Ascending aorta (tissue), 2 donors: ENCODE measurements around the gene FBLN7. TPM values are rescaled to one million over a fixed set of nuclear protein-coding genes. Genes with fewer than 3 reads are reported as not detected.

Experiments
- DNase-seq, 2 donors: peaks; one replicate each; pipeline ENCODE4 v3.0.0-alpha.2; 2019; ENCODE audit warnings: low spot score in 2 of 2
- H3K27ac ChIP-seq, 2 donors: fragments of 200-600 bp; sonication (generic); one replicate each; pipeline ENCODE4 v1.5.1; 2016 to 2017; ENCODE audit warnings: mild to moderate bottlenecking in 1 of 2
- H3K27me3 ChIP-seq: fragments of 200-600 bp; sonication (generic); one replicate; pipeline ENCODE4 v1.5.1; 2017
- H3K36me3 ChIP-seq, 2 donors: fragments of 200-600 bp; sonication (generic); one replicate each; pipeline ENCODE4 v1.5.1; 2016
- H3K4me1 ChIP-seq, 2 donors: fragments of 200-600 bp; sonication (generic); one replicate each; pipeline ENCODE4 v1.5.1; 2016 to 2017; ENCODE audit warnings: mild to moderate bottlenecking in 1 of 2
- H3K4me3 ChIP-seq, 2 donors: fragments of 200-600 bp; sonication (generic); one replicate each; pipeline ENCODE4 v1.5.1; 2016 to 2017; ENCODE audit warnings: mild to moderate bottlenecking in 1 of 2
- H3K9me3 ChIP-seq, 2 donors: fragments of 200-600 bp; sonication (generic); one replicate each; pipeline ENCODE4 v1.5.1; 2016
- CTCF ChIP-seq, 3 experiments: fragments of 200-600 bp in 2 of 3; fragments of 450-650 bp in 1 of 3; sonication (generic) in 2 of 3; IDR thresholded peaks; one replicate each; pipeline ENCODE4 v1.5.1; 2016 to 2019; ENCODE audit warnings: antibody characterized with exemption in 3 of 3, mild to moderate bottlenecking in 1 of 3, moderate library complexity in 1 of 3
- intact Hi-C: fragments of 100-400 bp; cut with DNase I; formaldehyde crosslinking; loops from one replicate; pipeline ENCODE4 v1.15.1; 2023
- total RNA-seq: library from RNA; depleted of rRNA; stranded (reverse); fragments of >200 nt; gene quantifications from one replicate; pipeline ENCODE4 v1.1.0, GENCODE V29; 2016

FBLN7 gene
- total RNA-seq, 1 donor from 2014 or later: 0.43 TPM

GRCh38 chr2:112173646-112174319 is 35.6 kb downstream of the FBLN7 start:
- Histone ChIP-seq H3K4me3 (no peak overlapping the region), H3K9me3 (no peaks in the 10 kb centered on the region), H3K4me1 (no peaks in the 10 kb centered on the region), H3K27me3 (no peaks in the 10 kb centered on the region), H3K36me3 (no peaks in the 10 kb centered on the region), H3K27ac (no peak overlapping the region)
- intact Hi-C loops: no loop called here
- no peak for TF ChIP-seq CTCF (IDR thresholded peaks at IDR 0.05)
- no peak for DNase-seq

DNA sequence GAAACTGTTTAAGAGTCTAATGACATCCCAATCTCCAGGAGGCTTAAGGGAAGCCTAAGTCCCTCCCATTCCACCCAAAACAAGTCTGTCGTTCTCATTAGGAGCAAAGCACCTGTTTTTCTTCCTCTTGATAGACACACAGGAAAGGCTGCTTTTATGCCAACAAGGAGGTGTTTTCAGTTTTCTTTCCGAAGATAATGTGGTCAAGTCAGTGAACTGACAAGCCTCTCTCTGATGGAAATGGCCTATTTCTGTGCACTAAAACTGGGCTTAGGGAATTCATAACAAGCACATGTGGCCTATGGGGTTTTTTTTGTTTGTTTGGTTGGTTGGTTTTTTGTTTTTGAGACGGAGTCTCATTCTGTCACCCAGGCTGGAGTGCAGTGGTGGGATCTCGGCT is 36.2 kb downstream of the FBLN7 start:
- Histone ChIP-seq H3K9me3 (no peaks in the 10 kb centered on the region), H3K4me1 (no peaks in the 10 kb centered on the region), H3K27me3 (no peaks in the 10 kb centered on the region), H3K4me3 (no peak overlapping the region), H3K27ac (no peak overlapping the region), H3K36me3 (no peaks in the 10 kb centered on the region)
- no peak for DNase-seq
- intact Hi-C loops: no loop called here
- TF ChIP-seq CTCF (IDR thresholded peaks at IDR 0.05): no peak

- Histone ChIP-seq H3K36me3 (no peaks in the 10 kb centered on the region), H3K9me3 (no peaks in the 10 kb centered on the region), H3K4me3 (no peak overlapping the region), H3K4me1 (no peaks in the 10 kb centered on the region), H3K27me3 (no peaks in the 10 kb centered on the region), H3K27ac (no peak overlapping the region)
- TF ChIP-seq CTCF (IDR thresholded peaks at IDR 0.05): no peak
- intact Hi-C loops: no loop called here
- no peak for DNase-seq
These were observed 37.1 kb downstream of the FBLN7 start for GRCh38 chr2:112175333-112175732.

DNA sequence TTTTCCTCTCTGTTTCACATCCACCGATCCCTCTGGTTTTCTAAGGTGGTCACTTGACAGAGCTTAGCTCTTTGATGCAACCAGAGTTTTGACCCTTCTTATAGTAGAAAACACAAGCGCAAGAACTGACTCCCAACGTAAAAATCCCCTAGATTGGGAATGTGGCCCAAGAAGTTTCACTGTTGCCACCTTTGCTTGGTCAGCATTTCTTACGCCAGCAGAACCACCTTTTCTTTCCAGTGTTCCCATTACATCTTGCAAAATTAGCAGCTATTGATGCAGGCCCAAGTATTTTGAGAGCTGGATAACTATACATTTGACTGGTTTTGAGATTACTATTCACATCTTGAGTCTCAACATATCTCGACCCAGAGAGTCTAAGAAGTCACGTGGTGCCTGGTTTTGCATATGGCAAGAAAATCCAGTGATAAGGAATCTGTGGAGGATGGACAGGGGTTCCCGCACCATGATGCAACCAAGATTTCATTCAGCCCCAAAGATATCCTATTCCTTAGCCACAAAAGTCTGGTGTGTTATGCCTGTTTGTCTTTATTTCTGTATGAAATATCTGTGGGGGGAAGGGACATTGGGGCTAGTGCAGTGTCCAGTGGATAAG is 37.9 kb downstream of the FBLN7 start:
- no peaks in the 10 kb centered on the region for H3K9me3 ChIP-seq
- no peak overlapping the region for H3K27ac ChIP-seq
- no peaks in the 10 kb centered on the region for H3K27me3 ChIP-seq
- intact Hi-C loops: no loop called here
- no peak for DNase-seq
- H3K36me3 ChIP-seq: no peaks in the 10 kb centered on the region
- H3K4me1 ChIP-seq: no peaks in the 10 kb centered on the region
- no peak for TF ChIP-seq CTCF (IDR thresholded peaks at IDR 0.05)
- no peak overlapping the region for H3K4me3 ChIP-seq

GRCh38 chr2:112181571-112182290 is 43.5 kb downstream of the FBLN7 start:
- H3K9me3 ChIP-seq: no peaks in the 10 kb centered on the region
- intact Hi-C loops: no loop called here

More at GRCh38 chr2:112181571-112182290, 43.5 kb downstream of the FBLN7 start:
- H3K36me3 ChIP-seq: no peaks in the 10 kb centered on the region
- H3K4me3 ChIP-seq: no peak overlapping the region
- no peak overlapping the region for H3K27ac ChIP-seq
- no peaks in the 10 kb centered on the region for H3K4me1 ChIP-seq
- no peak for TF ChIP-seq CTCF (IDR thresholded peaks at IDR 0.05)
- H3K27me3 ChIP-seq: no peaks in the 10 kb centered on the region
- DNase-seq: no peak
